Measurements from ENCODE around the gene STX11. TPM values are rescaled to one million over a fixed set of nuclear protein-coding genes. Genes with fewer than 3 reads are reported as not detected.

The STX11 gene
- total and polyA plus RNA-seq, 7 donors = 3.4 to 5.6 (median 4.3) TPM

GRCh38 chr6:144144996-144145395 lies 5.3 kb upstream of the STX11 start:
- no peaks in the 10 kb centered on the region for H3K36me3 ChIP-seq

GRCh38 chr6:144145541-144145940 lies 4.8 kb upstream of the STX11 start:
- Histone ChIP-seq H3K27ac (no peak overlapping the region), H3K9me3 (no peaks in the 10 kb centered on the region), H3K27me3 (no peaks in the 10 kb centered on the region), H3K4me1 (peaks cover 0 to 6% (median under 1%) of the 10 kb centered on the region in 4 donors), H3K36me3 (no peaks in the 10 kb centered on the region), H3K4me3 (no peak overlapping the region)
- TF ChIP-seq CTCF (IDR thresholded peaks at IDR 0.05) = no peak
- TF ChIP-seq EP300 (IDR thresholded peaks at IDR 0.05) = no peak
- no peak for TF ChIP-seq POLR2AphosphoS5 (IDR thresholded peaks at IDR 0.05)
- TF ChIP-seq POLR2A (IDR thresholded peaks at IDR 0.05) = no peak
- intact Hi-C loops (cut with DNase I) = no loop called here
- DNase-seq = no peak
- WGBS, 2 donors = 86 to 92% methylated on average over 2 of the region's 2 CpGs

More at GRCh38 chr6:144144996-144145395, 5.3 kb upstream of the STX11 start:
- H3K9me3 ChIP-seq = no peaks in the 10 kb centered on the region
- DNase-seq = no peak
- H3K27me3 ChIP-seq = no peaks in the 10 kb centered on the region
- H3K4me3 ChIP-seq = no peak overlapping the region
- 78 to 90% methylated on average over 1 of the region's 1 CpG for WGBS, 2 donors
- H3K27ac ChIP-seq = no peak overlapping the region
- intact Hi-C loops (cut with DNase I) = no loop called here
- H3K4me1 ChIP-seq = peaks cover 0 to 5% (median 0%) of the 10 kb centered on the region in 4 donors
- no peak for TF ChIP-seq EP300 (IDR thresholded peaks at IDR 0.05)
- no peak for TF ChIP-seq POLR2A (IDR thresholded peaks at IDR 0.05)
- no peak for TF ChIP-seq CTCF (IDR thresholded peaks at IDR 0.05)
- no peak for TF ChIP-seq POLR2AphosphoS5 (IDR thresholded peaks at IDR 0.05)

GRCh38 chr6:144148886-144149285 lies 1.4 kb upstream of the STX11 start:
- H3K4me3 ChIP-seq = no peak overlapping the region
- H3K27ac ChIP-seq = no peak overlapping the region
- H3K27me3 ChIP-seq = no peaks in the 10 kb centered on the region
- DNase-seq = no peak
- 57 to 75% methylated on average over 4 of the region's 4 CpGs for WGBS, 2 donors
- TF ChIP-seq CTCF (IDR thresholded peaks at IDR 0.05) (no peak), POLR2AphosphoS5 (IDR thresholded peaks at IDR 0.05) (no peak), EP300 (IDR thresholded peaks at IDR 0.05) (no peak), POLR2A (IDR thresholded peaks at IDR 0.05) (no peak)
- no peaks in the 10 kb centered on the region for H3K9me3 ChIP-seq
- H3K36me3 ChIP-seq = no peaks in the 10 kb centered on the region
- H3K4me1 ChIP-seq = peaks cover 0 to 12% (median 8%) of the 10 kb centered on the region in 4 donors
- intact Hi-C loops (cut with DNase I) = no loop called here

- no peaks in the 10 kb centered on the region for H3K36me3 ChIP-seq
- peaks cover 0 to 12% (median 8%) of the 10 kb centered on the region in 4 donors for H3K4me1 ChIP-seq
- peak overlapping the region; percentile 52 to 82 (median 67) for H3K4me3 ChIP-seq
- intact Hi-C loops (cut with DNase I) = no loop called here
- peak overlapping the region in 1 of 4 donors; percentile 72 for H3K27ac ChIP-seq
- H3K27me3 ChIP-seq = no peaks in the 10 kb centered on the region
- no peak for DNase-seq
- 16 to 51% methylated on average over 14 of the region's 14 CpGs for WGBS, 2 donors
- H3K9me3 ChIP-seq = no peaks in the 10 kb centered on the region
- TF ChIP-seq CTCF (IDR thresholded peaks at IDR 0.05) = no peak
- TF ChIP-seq EP300 (IDR thresholded peaks at IDR 0.05) = no peak
- TF ChIP-seq POLR2A (IDR thresholded peaks at IDR 0.05) = no peak
- TF ChIP-seq POLR2AphosphoS5 (IDR thresholded peaks at IDR 0.05) = no peak
These were observed 791 bp upstream of the STX11 start for GRCh38 chr6:144149558-144149893.
